B cell (primary cell): ENCODE measurements around the gene ABCD2. TPM values are rescaled to one million over a fixed set of nuclear protein-coding genes. Genes with fewer than 3 reads are reported as not detected.

Source experiments
- ATAC-seq: fragments of 200-7000 bp; cut with Tn5 transposase; one replicate; pipeline ENCODE4 v1.10.0; 2021; ENCODE audit warnings: low read depth, mild to moderate bottlenecking, moderate number of reproducible peaks, moderate library complexity
- CTCF ChIA-PET: fragments of 350-600 bp; sonication (Branson Sonifier 250); formaldehyde crosslinking; loops from one replicate; lab custom pipeline; 2021; ENCODE audit warnings: antibody characterized with exemption, inconsistent platforms; lab: Charles Lee
- POLR2A ChIA-PET: fragments of 350-600 bp; sonication (Branson Sonifier 250); formaldehyde crosslinking; loops from one replicate; lab custom pipeline; 2021; ENCODE audit warnings: antibody characterized with exemption; lab: Charles Lee
- DNase-seq: peaks from one replicate; pipeline ENCODE4 v3.0.0; 2013
- H2AFZ ChIP-seq: 2 replicates; pipeline ENCODE4 v1.6.1; 2012; ENCODE audit warnings: mild to moderate bottlenecking, low read depth, low read length; ENCODE audit not compliant: insufficient read depth, poor library complexity, severe bottlenecking
- H3K27ac ChIP-seq, 2 donors: 1 replicate in 1 of 2; 2 replicates in 1 of 2; pipeline ENCODE4 v1.5.1; 2012 to 2013; ENCODE audit warnings: low read length in 2 of 2, mild to moderate bottlenecking in 2 of 2, moderate library complexity in 1 of 2
- H3K27me3 ChIP-seq, 4 experiments: fragments of 200-600 bp in 1 of 4; sonication (generic) in 1 of 4; replicated peaks in 1 of 4; 1 replicate in 2 of 4; 2 replicates in 2 of 4; pipeline versions ENCODE4 v1.6.1 to v1.7.0; 2013 to 2016; ENCODE audit warnings: low read length in 3 of 4, mild to moderate bottlenecking in 2 of 4, mixed read lengths in 1 of 4, moderate library complexity in 1 of 4; ENCODE audit not compliant: insufficient read depth in 4 of 4, control insufficient read depth in 3 of 4; ENCODE audit errors: control extremely low read depth in 1 of 4
- H3K36me3 ChIP-seq, 2 experiments: replicated peaks in 1 of 2; 1 replicate in 1 of 2; 2 replicates in 1 of 2; pipeline versions ENCODE4 v1.6.1 to v1.7.1; 2013; ENCODE audit warnings: low read length in 1 of 2; ENCODE audit not compliant: insufficient read depth in 2 of 2, control insufficient read depth in 1 of 2; ENCODE audit errors: control extremely low read depth in 1 of 2, extremely low read depth in 1 of 2
- H3K4me1 ChIP-seq, 2 donors: fragments of 200-600 bp in 1 of 2; sonication (generic) in 1 of 2; 1 replicate in 1 of 2; 2 replicates in 1 of 2; pipeline versions ENCODE4 v1.5.1 to v1.6.1; 2013 to 2017; ENCODE audit warnings: low read length in 2 of 2; ENCODE audit not compliant: control insufficient read depth in 2 of 2, insufficient read depth in 2 of 2
- H3K4me2 ChIP-seq: replicated peaks from 2 replicates; pipeline ENCODE3; 2012; ENCODE audit warnings: mild to moderate bottlenecking, low read depth, low read length; ENCODE audit not compliant: poor library complexity, severe bottlenecking
- H3K4me3 ChIP-seq, 5 experiments: fragments of 200-600 bp in 1 of 5; sonication (generic) in 1 of 5; 1 replicate in 3 of 5; 2 replicates in 2 of 5; pipeline versions ENCODE4 v1.5.1 to v1.7.0; 2011 to 2016; ENCODE audit warnings: low read length in 4 of 5, mild to moderate bottlenecking in 4 of 5, low read depth in 2 of 5, control low read depth in 1 of 5, moderate library complexity in 1 of 5; ENCODE audit not compliant: insufficient read depth in 1 of 5; ENCODE audit errors: control extremely low read depth in 1 of 5, extremely low read depth in 1 of 5
- H3K79me2 ChIP-seq: fragments of 200-600 bp; sonication (generic); one replicate; pipeline ENCODE4 v1.6.0; 2016; ENCODE audit warnings: low read length; ENCODE audit not compliant: control insufficient read depth, insufficient read depth
- H3K9ac ChIP-seq: fragments of 200-600 bp; sonication (generic); 2 replicates; pipeline ENCODE4 v1.6.1; 2017; ENCODE audit warnings: mild to moderate bottlenecking, low read length, moderate library complexity
- H3K9me3 ChIP-seq, 3 donors: one replicate each; pipeline versions ENCODE4 v1.6.1 to v1.7.1; 2013; ENCODE audit warnings: low read length in 2 of 3; ENCODE audit not compliant: control insufficient read depth in 2 of 3, insufficient read depth in 1 of 3; ENCODE audit errors: control extremely low read depth in 1 of 3
- H4K20me1 ChIP-seq: 2 replicates; pipeline ENCODE4 v1.6.0; 2012; ENCODE audit warnings: mild to moderate bottlenecking, low read length; ENCODE audit not compliant: insufficient read depth, control insufficient read depth, poor library complexity, severe bottlenecking
- H3K27ac Mint-ChIP-seq: one replicate; pipeline ENCODE4 v1.8.0; 2021; ENCODE audit warnings: mixed read lengths
- H3K27me3 Mint-ChIP-seq: one replicate; pipeline ENCODE4 v1.8.0; 2021; ENCODE audit warnings: mixed read lengths
- H3K4me1 Mint-ChIP-seq: one replicate; pipeline ENCODE4 v1.8.0; 2021; ENCODE audit warnings: mixed read lengths
- H3K4me3 Mint-ChIP-seq: one replicate; pipeline ENCODE4 v1.8.0; 2021; ENCODE audit warnings: mixed read lengths
- H3K9me3 Mint-ChIP-seq: one replicate; pipeline ENCODE4 v1.8.0; 2022; ENCODE audit warnings: mixed read lengths; ENCODE audit not compliant: insufficient read depth
- CTCF ChIP-seq: fragments of 200-600 bp; IDR thresholded peaks from one replicate; pipeline ENCODE4 v1.8.0; 2022; ENCODE audit warnings: antibody characterized with exemption, mild to moderate bottlenecking
- EZH2 ChIP-seq: IDR thresholded peaks from 2 replicates; pipeline ENCODE4 v1.6.1; 2012; ENCODE audit warnings: borderline replicate concordance, low read depth, mild to moderate bottlenecking, moderate library complexity, low read length; ENCODE audit not compliant: insufficient read depth, poor library complexity, severe bottlenecking
- WGBS: methylation state at CpG from one replicate; pipeline ENCODE4 v1.1.5; 2013; ENCODE audit warnings: missing lambda C conversion rate; ENCODE audit not compliant: insufficient coverage; 5-methylcytosine and 5-hydroxymethylcytosine counted together
- intact Hi-C: fragments of 100-400 bp; cut with micrococcal nuclease; formaldehyde crosslinking; loops from one replicate; pipeline ENCODE4 v1.10.0; 2022
- polyA plus RNA-seq: library from polyadenylated mRNA; depleted of rRNA; stranded (reverse); fragments of >200 nt; gene quantifications from 2 replicates; pipeline ENCODE4 v1.2.3, GENCODE V29; 2012
- total RNA-seq, 2 donors: library from RNA; stranded (reverse); fragments of 120-200 nt in 1 of 2; gene quantifications; 1 replicate in 1 of 2; 2 replicates in 1 of 2; pipeline versions ENCODE4 v1.2.3 to v1.2.4, GENCODE V29; 2013 to 2022

The ABCD2 gene
- total and polyA plus RNA-seq, 2 donors (not counting 1 experiment from before 2014, with no cell fraction given) = 0.43 to 1.5 TPM

- H3K27me3 ChIP-seq = no peaks in the 10 kb centered on the region
- no peaks in the 10 kb centered on the region for H3K36me3 ChIP-seq
- H3K4me1 ChIP-seq = no peaks in the 10 kb centered on the region
- no peak for ATAC-seq
- no peak overlapping the region for H3K9ac ChIP-seq
- no peaks in the 10 kb centered on the region for H3K9me3 ChIP-seq
- no peak overlapping the region for H3K4me3 ChIP-seq
- no peak overlapping the region for H3K27ac Mint-ChIP-seq
- POLR2A ChIA-PET = no interaction called here
- H3K4me1 Mint-ChIP-seq = no peaks in the 10 kb centered on the region
- CTCF ChIA-PET = interaction anchor here (1.0 kb wide), 1 partner anchor 24 kb away, joined by 3 read pairs; the partner anchor contains the start of gene ABCD2
- H3K79me2 ChIP-seq = no peaks in the 10 kb centered on the region
- no peaks in the 10 kb centered on the region for H4K20me1 ChIP-seq
- intact Hi-C loops = loop anchor here (5.0 kb wide), 1 partner anchor 41 kb away; no protein-coding TSS in a partner anchor
- H3K4me2 ChIP-seq = no peak overlapping the region
- H3K9me3 Mint-ChIP-seq = no peaks in the 10 kb centered on the region
- no peaks in the 10 kb centered on the region for H3K27me3 Mint-ChIP-seq
- TF ChIP-seq EZH2 = no peak
- TF ChIP-seq CTCF = no peak
- no peak overlapping the region for H2AFZ ChIP-seq
- H3K4me3 Mint-ChIP-seq = no peak overlapping the region
- WGBS = no CpG with 5 or more reads among the region's 2 CpGs
- no peak overlapping the region for H3K27ac ChIP-seq
- DNase-seq = no peak
Measured at GRCh38 chr12:39595928-39596327, 23.7 kb downstream of the ABCD2 start.

GRCh38 chr12:39592295-39592694, 27.3 kb downstream of the ABCD2 start:
- no peak for ATAC-seq
- H3K27ac ChIP-seq = no peak overlapping the region
- ChIA-PET POLR2A (no interaction called here), CTCF (interaction anchor here (0.7 to 1.4 kb wide), 2 partner anchors 62 to 399 kb away, joined by 3 to 4 read pairs; no protein-coding TSS in a partner anchor)
- H3K79me2 ChIP-seq = no peaks in the 10 kb centered on the region
- no peak overlapping the region for H3K4me3 ChIP-seq
- H3K4me2 ChIP-seq = no peak overlapping the region
- H3K9ac ChIP-seq = no peak overlapping the region
- no peak for TF ChIP-seq CTCF
- no peak for TF ChIP-seq EZH2
- Mint-ChIP-seq H3K4me1 (peaks cover 1% of the 10 kb centered on the region), H3K27me3 (no peaks in the 10 kb centered on the region), H3K4me3 (no peak overlapping the region), H3K9me3 (no peaks in the 10 kb centered on the region), H3K27ac (no peak overlapping the region)
- no peak for DNase-seq
- no peak overlapping the region for H2AFZ ChIP-seq
- H3K4me1 ChIP-seq = no peaks in the 10 kb centered on the region
- no peaks in the 10 kb centered on the region for H4K20me1 ChIP-seq
- no peaks in the 10 kb centered on the region for H3K27me3 ChIP-seq
- intact Hi-C loops = no loop called here
- no peaks in the 10 kb centered on the region for H3K36me3 ChIP-seq
- no peaks in the 10 kb centered on the region for H3K9me3 ChIP-seq
